ENCODE measurements around the gene COL25A1.
"Not testable (repeated sequence)": the region's sequence is repeated elsewhere in the genome, so short reads cannot be mapped to it uniquely, and the experiment has no call there.

COL25A1 gene

DNA sequence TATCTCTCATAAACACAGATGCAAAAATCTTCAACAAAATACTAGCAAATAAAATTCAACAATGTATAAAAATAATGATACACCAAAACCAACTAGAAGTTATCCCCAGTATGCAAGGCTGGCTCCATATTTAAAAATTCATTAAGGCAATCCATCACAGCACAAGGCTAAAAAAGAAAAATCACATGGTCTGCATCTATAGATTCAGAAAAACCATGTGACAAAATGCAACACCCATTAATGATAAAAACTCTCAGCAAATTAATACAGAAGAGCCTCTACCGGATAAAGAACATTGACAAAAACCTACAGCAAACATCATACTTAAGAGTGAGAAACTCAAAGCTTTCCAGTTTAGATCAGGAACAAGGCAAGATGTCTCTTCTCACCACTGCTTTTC, 182.6 kb downstream of the COL25A1 start:
- no peak for DNase-seq

DNA sequence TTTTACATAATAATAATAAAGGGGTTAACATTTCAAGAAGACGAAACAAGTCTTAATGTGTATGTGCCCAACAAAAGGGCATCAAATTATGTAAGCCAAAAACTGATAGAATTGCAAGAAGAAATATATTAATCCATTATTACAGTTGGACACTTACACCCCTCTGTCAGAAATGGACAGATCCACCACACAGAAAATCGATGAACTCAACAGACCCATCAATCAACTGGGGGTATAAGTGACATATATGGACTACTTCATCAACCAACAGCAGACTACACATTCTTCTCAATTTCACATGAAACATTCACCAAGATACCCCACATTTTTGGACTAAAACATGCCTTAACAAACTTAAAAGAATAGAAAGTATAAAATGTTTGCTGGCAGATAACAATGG, 183.8 kb downstream of the COL25A1 start:
- no peak for DNase-seq

DNA sequence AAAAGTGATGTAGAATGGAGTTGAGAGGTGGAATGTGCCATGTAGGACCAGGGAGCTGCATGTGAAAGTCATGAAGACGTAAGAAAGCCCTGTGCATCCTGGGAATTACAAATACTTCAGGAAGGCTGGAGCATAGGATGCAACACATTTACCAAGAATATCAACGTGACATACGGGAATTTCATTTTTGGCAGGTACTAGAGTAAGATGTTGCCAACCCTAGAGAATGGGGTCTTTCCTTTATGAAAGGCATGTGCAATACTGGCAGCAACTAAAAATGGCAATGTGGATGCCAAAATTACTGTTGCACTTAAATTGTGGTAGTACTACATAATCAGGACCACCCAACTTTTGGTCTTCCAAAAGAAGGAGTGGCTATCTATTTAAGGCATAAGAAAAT, 188.0 kb downstream of the COL25A1 start:
- no peak for DNase-seq

DNA sequence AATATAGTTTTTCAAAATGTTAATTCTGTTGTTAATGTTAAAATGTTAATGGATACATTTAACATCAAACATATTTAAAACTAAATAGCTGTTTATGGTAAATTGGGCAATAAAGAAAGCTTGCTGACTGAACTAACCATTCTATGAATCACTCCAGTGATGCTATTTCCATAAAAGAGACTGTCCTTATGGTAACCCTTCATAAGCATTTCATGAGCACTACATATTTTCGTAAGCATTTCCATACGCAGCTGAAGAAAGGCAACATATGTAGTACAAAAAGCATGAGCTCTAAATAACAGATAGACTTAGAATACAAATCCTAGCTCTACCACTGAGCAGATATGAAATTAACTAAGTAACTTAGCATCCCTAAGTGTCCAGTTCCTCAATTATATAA, 188.9 kb downstream of the COL25A1 start:
- DNase-seq, result no peak

DNA sequence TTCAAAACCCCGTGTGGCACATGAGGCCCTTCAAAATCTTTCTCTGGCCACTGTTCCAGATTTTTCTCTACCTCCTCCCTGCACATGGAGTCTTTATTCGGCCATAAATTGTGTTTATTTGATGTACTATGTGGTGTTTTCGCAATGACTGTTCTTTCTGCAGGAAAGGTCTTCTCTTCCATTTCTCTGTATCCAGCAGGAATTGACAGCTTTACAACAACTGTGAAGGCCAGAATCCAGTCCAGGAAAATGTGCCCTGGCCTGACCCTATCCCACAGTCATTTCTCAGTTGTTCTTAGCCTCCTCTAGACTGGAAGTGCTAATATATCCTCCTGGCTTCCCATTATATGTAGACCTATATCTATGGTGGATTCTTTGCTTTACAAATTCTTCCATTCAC, 191.4 kb downstream of the COL25A1 start:
- no peak for DNase-seq

DNA sequence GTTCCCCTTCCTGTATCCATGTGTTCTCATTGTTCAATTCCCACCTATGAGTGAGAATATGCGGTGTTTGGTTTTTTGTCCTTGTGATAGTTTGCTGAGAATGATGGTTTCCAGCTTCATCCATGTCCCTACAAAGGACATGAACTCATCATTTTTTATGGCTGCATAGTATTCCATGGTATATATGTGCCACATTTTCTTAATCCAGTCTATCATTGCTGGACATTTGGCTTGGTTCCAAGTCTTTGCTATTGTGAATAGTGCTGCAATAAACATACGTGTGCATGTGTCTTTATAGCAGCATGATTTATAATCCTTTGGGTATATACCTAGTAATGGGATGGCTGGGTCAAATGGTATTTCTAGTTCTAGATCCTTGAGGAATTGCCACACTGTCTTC, 194.2 kb downstream of the COL25A1 start:
- not testable (repeated sequence) for DNase-seq

DNA sequence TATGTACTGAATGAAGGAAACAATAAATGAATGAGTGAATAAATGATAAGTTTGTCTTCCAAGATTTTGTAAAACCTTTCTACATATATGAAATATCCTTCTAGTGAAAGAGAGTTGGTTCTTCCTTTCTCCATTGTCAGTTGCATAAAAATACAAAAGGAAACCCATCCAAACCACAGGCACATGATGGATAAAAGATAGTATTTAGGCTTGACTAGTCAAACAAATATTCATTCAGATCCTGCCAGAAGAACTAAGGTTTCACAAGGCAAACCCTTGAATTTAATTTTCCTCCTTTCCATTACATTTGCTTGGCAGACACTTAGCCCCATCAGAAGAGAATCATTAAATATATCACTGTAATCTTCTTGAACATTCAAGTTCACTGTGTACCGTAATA, 208.4 kb downstream of the COL25A1 start:
- no peak for DNase-seq

DNA sequence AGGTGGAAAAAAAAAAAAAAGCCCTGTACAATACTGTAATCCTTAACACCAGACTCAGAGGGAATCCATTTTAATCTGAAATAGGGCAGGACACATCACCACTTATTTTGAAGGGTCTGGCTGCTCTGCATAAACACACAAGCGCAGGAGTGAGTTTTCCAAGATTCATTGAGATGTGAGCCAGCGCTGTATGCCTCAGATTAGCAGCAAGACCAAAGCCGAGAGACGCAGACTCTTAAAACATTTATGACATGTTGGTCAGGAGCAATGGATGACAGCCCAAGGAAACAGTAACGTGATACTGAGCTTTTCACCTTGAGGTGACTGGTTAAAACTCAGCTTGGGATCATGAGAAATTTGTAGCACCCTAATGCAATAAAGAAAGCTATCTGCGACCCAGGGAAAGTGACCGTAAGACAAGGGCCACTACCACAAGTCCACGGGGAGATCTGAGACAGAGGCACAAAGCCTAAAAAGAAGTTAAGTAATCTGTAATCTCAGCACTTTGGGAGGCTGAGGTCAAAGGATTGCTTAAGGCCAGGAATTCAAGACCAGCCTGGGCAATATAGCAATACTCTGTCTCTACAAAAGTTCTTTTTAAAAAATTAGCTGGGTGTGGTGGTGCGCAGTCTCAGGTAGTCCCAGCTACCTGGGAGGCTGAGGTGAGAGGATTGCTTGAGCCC, 210.6 kb downstream of the COL25A1 start:
- no peak for DNase-seq

DNA sequence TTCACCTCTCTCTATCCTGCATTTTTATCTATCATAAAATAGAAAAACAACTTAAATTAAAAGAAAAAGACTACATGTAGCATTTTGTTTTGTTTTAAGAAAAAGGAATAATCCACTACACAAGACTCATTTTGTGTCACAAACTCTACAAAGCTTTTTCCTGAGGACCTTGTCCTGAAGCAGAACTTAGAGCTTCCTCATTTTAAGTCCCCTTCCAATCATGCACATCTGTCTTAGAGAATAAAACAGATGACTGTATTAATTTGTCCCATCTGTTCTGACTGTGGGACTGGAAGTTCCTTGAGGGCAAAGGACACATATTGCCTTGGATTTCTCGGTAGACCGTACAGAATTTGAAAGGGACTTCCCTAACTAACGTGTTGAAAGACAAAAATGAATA, 218.5 kb downstream of the COL25A1 start:
- no peak for DNase-seq

DNA sequence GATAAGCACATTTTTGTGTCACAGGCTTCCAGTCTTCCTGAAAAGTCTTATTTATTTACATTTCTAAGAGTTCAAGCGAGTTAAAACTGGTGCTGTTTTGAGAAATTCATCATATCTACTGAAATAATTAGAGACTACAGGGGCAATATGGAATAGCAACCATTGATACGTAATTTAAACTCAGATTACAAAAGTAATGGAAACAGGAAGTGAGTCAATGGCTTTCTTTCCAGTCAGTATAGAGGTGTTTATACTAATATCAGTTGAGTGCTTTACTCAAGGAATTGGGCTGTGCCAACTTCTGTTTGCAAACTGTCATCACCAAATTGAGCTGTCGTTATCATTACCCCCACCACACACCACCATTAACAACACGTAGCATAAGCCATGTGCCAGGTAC, 222.7 kb downstream of the COL25A1 start:
- no peak for DNase-seq

DNA sequence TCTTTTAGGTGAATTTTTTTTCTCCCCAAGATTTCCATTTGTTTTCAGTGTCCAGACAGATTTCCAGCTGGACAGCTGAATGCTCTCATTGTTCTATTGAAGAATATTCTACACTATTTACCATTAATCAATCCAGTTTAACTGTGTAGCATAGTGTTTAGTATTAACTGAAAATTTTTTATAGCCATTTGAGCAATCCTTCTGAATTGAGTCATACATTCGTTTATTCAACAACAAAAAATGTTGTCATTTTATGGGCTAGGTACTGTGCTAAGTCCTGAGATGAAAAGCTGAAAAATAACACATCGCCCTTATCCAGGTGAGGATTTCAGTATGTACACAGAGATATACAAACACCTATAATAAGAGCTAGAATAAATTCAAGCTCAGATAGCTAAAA, 223.3 kb downstream of the COL25A1 start:
- DNase-seq, result no peak

DNA sequence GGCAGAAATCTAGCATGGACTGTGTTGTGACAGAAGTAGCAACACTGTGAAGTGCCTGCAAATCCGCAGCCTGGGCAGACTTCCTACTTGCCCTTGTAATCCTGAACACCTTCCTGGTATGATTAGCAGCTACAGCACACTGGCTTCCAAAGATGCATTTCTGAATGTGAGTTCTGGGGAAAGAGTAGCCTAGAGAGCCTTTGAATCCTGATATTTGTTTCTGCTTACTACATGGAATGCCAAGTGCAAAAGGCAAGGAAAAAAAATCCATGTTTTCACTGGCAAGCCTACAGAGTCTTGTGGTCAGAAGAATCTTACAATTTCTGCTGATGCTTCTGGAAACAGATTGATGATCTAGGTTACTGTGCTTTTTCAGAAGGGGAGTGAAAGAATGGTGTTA, 223.7 kb downstream of the COL25A1 start:
- no peak for DNase-seq

DNA sequence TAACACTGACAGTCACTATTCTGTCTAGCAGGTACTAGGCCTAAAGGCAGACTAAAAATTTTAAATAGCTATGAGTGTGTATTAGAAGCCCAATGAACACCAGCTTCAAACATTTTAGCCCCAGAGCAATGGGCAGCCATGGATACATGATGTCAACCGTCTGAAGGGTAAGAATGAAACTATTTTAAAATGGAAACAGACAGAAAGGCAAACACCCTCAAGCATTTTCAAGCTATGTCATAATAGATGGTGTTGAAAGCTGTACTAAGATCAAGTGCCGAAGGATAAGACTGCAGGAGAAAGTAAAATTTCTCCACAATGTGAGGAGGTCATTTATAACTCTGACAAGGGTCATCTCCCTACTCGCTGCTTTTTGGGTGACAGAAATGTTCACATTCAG, 225.0 kb downstream of the COL25A1 start:
- DNase-seq, result no peak

DNA sequence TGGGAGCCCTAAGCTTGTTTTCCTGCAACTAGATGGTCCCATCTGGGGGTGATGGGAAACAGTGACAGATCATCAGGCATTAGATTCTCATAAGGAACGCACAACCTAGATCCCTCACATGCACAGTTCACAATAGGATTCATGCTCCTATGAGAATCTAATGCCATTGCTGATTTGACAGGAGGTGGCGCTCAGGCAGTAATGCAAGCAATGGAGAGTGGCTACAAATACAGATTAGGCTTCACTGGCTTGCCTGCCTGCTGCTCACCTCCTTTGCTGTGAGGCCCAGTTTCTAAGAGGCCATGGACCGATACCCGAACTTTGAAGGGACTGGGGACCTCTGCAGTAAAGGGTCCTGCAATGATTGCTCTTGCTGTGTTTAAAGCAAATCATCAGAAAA, 225.7 kb downstream of the COL25A1 start:
- DNase-seq, result not testable (repeated sequence)

DNA sequence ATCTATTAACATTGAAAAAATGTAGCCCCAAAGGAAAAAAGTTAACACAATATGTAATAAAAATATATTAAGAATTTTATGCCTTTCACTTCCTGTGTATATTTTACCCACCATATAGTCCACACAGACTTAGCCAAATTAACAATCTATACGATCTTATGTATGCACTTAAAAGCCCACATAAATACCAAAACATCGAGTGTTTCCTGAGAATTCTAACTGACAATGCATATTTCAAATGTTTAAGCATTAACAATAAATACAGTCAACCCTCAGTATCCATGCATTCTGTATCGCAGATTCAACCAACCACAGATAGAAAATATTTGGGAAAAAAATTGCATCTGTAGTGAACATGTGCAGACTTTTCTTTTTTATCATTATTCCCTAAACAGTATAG, 226.8 kb downstream of the COL25A1 start:
- no peak for DNase-seq

DNA sequence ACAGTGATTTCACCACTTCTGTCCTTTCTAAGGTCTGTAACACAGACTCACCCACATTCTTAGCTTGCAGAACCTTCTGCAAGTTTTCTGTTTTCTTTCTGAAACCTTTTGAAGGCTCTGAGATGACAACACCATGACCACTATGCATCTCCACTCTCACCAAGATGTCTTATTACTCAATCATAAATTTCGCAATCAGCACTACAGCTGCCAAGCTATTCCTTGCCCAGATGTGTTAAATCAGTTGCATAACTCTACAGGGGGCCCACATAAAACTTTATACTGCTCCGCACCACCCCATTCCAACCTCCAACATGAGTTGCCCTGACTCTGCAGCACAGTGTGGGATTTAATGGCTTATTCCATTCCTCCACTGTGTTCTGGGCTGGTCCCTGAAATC, 229.9 kb downstream of the COL25A1 start:
- DNase-seq, result peak; percentile 35

DNA sequence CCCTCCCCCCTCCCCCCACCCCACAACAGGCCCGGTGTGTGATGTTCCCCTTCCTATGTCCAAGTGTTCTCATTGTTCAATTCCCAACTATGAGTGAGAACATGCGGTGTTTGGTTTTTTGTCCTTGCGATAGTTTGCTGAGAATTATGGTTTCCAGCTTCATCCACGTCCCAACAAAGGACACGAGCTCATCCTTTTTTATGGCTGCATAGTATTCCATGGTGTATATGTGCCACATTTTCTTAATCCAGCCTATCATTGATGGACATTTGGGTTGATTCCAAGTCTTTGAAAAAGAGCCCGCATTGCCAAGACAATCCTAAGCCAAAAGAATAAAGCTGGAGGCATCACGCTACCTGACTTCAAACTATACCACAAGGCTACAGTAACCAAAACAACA, 231.8 kb downstream of the COL25A1 start:
- DNase-seq, result not testable (repeated sequence)

DNA sequence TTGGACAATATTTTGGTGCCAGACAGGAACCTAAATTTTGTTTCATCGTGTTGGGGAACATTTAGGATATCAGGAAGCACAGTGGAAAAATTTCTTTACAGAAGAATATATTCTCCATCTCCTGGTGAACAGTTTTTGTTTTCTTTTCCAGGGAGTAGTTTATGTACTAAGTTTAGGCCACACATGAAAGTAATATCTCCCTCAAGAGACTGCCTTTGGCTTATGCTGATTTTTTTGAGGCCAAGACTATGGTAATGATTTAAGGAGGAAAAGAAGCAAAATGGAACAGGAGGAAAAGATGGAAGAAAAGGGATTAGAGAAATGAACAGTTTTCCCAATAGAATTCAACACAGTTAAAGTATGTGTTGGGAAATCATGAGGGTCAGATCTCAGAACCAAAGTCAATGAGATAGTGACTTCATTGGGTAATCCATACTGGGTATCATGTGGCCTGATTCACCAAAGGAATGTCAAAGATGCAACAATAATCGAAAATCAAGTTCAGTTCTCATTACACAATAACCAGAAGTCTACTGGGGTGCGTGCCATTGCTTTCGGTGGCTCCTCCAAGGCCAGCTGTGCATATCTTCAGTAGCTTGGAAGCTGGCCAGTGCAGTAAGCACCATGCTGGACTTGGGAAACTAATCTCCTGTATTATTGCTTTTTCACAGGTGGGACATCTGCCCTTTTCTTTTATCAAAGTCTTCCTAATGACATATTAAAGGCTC, 234.8 kb downstream of the COL25A1 start:
- DNase-seq, result no peak

DNA sequence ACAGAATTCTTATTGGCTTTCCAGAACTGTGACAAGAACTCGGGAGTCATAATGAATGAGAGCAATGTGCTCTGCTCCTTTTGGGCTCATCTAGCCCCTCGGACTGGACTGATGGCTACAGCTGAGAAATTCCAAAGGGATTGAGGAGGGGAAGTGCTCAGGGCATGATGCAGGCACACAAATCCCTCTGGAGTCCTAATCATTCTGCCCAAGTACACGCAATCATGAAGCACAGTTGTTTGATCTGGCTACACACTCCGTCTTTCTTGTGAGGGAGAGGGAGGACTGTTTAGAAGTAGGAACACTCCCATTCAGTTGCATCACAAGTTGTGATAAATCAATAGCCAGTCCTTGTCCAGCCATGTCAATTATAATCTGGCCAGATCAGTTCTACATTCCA, 237.5 kb downstream of the COL25A1 start:
- DNase-seq, result no peak

DNA sequence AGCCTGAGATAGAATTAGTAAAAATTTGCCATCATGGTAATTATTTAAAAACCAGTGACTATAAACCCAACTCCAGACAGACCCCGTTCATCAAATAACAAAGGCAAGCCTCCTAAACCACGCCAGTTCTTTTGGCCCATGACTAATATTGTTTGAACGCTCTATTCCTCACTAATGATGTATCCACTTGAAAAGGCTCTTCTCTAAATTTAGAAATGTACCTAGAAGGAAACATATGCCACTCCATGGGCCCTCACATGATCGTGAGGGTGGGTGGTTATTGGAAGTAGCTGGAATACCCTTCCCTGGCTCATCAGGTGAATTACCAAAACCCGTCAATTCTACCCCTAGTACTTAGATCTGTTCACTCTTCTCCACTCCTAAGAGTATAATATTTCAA, 249.2 kb downstream of the COL25A1 start:
- DNase-seq, result no peak

DNA sequence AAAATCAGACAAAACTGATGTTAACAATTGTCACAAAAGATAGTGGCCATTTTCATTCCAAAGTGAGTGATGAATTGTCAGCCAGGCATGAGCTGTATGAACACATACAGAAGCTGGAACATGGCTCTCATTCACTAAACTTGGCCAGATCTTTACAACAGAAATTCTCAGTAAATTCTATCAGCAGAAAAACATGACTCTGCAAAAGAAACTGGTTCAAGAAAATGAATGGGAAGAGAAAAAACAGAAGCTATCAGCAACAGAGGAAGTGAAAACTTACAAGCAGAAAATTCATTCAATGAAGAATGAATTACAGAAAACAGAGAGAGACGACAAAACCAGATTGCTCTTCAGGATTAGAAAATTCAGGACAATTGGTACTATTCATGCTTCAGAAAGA, 249.6 kb downstream of the COL25A1 start:
- DNase-seq, result no peak

DNA sequence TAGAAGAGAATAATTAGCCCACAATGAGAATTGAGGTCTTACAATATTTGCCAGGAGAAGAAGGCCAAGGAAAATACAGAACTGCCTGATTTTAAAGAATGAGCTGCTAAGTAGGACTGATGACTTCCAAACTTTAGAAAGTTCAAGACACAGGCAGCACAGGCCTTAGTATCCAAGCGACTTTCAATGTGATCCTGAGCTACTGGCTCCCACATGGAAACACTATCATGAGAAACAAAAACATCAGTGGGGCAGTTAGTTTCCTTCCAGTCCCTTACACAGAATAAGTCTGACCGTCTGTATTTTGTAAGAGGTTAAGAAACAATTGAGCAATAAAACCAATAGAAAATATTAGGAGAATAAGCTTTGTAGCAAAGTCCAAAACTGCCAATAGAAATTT, 251.4 kb downstream of the COL25A1 start:
- no peak for DNase-seq

DNA sequence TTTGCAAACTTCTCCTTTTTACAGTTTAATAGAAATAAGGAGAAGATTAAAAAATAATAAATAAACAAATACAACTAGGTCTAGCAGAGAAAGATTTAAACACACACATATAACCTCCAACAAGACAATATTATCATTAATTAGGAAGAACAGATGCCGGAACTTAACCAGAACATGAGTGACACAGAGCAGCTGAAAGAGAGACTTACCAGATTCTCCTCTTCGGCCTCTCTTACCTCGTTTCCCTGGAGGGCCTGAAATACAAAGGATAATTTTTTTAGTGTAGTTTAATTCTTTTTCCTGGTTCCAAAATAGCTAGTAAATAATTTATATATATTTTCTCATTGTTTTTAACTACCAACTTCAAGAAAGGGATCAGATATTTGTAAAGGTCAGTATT, 252.5 kb downstream of the COL25A1 start:
- no peak for DNase-seq

DNA sequence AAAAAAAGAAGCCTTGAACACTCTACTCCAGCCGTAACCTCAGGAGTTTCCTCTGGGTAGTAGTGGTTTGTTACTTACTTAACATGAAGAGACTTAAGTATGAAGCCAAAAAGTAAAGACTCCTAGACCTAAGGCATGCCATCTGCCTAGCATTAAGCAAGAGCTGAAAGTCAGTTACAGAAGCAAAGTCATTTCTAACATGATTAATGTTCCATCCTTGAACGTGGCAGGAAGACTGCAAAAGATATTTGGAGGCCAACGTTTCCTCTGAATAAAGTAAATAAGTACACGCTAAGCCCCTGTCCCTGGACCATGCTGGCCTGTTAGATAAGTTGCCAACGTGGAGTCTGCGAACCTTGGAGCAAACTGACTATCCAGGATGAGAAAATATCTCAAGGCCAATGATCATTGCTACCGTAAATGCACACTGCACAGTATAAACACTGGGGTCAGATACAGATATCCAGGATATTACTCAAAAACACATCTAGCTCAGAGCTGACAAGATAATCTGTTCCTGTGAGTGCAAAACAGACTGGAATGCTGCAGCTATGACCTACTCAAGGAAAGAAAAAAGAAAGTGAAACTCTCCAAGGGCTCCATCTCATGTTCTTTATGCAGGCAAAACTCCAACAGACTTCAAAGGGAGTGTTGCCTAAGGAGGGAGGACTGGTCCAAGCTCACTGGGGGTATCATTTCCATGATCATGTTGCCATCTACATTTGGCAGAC, 255.8 kb downstream of the COL25A1 start:
- no peak for DNase-seq
